Cardiac septum (tissue), 1 donor: ENCODE data around the gene KRT20. TPM values are rescaled to one million over a fixed set of nuclear protein-coding genes. Genes with fewer than 3 reads are reported as not detected.

ENCODE experiments used
- DNase-seq: peaks from one replicate; pipeline ENCODE4 v3.0.0-alpha.2; 2020; ENCODE audit warnings: low spot score
- intact Hi-C: fragments of 100-400 bp; cut with DNase I; formaldehyde crosslinking; loops from one replicate; pipeline ENCODE4 v1.14.0; 2022
- total RNA-seq: library from RNA; stranded (reverse); fragmentation: NEBNext Ultra II Directional; extraction: Animal tissue kit (Norgen Biotek cat#: 25700); gene quantifications from one replicate; pipeline ENCODE4 v1.2.1, GENCODE V29; 2021
- donor health status: DM: no; HTN: no; CAD: no.

KRT20 gene
- total RNA-seq, 1 donor from 2014 or later, result not detected

- intact Hi-C loops, result no loop called here
- no peak for DNase-seq
These were observed 17.0 kb upstream of the KRT20 start for GRCh38 chr17:40901981-40902474.

GRCh38 chr17:40900809-40901356, 15.8 kb upstream of the KRT20 start:
- DNase-seq, result no peak
- intact Hi-C loops, result no loop called here

- intact Hi-C loops, result no loop called here
- DNase-seq, result no peak
These were observed 11.9 kb upstream of the KRT20 start for GRCh38 chr17:40896916-40897455.

- intact Hi-C loops, result no loop called here
- DNase-seq, result no peak
These were observed 10.2 kb upstream of the KRT20 start for GRCh38 chr17:40895106-40895730.

- DNase-seq, result no peak
- intact Hi-C loops, result no loop called here
These were observed 3.2 kb upstream of the KRT20 start for GRCh38 chr17:40888196-40888720.

- intact Hi-C loops, result no loop called here
These were observed 1.0 kb upstream of the KRT20 start for GRCh38 chr17:40886090-40886489.

GRCh38 chr17:40883626-40884334, 1.3 kb downstream of the KRT20 start:
- intact Hi-C loops, result no loop called here
- no peak for DNase-seq

More at GRCh38 chr17:40886090-40886489, 1.0 kb upstream of the KRT20 start:
- no peak for DNase-seq

GRCh38 chr17:40883031-40883430, 2.0 kb downstream of the KRT20 start:
- intact Hi-C loops, result no loop called here
- no peak for DNase-seq

- no peak for DNase-seq
- intact Hi-C loops, result no loop called here
These were observed 6.0 kb downstream of the KRT20 start for GRCh38 chr17:40879026-40879425.

- intact Hi-C loops, result no loop called here
- DNase-seq, result no peak
These were observed 7.0 kb downstream of the KRT20 start for GRCh38 chr17:40878044-40878443.

GRCh38 chr17:40873801-40874200, 11.2 kb downstream of the KRT20 start:
- DNase-seq, result no peak
- intact Hi-C loops, result no loop called here

- DNase-seq, result no peak
- intact Hi-C loops, result no loop called here
These were observed 11.8 kb downstream of the KRT20 start for GRCh38 chr17:40873255-40873654.

- DNase-seq, result no peak
- intact Hi-C loops, result no loop called here
These were observed 12.6 kb downstream of the KRT20 start for GRCh38 chr17:40872416-40872815.

- intact Hi-C loops, result no loop called here
- no peak for DNase-seq
These were observed 13.7 kb downstream of the KRT20 start for GRCh38 chr17:40871316-40871715.

- intact Hi-C loops, result no loop called here
- DNase-seq, result no peak
These were observed 14.9 kb downstream of the KRT20 start for GRCh38 chr17:40870136-40870535.

- no peak for DNase-seq
- intact Hi-C loops, result no loop called here
These were observed 18.2 kb downstream of the KRT20 start, which contains the start of gene KRT12 for GRCh38 chr17:40866838-40867237. KRT12 (minus strand) TSS chr17:40867223; CDS start chr17:40867186, 37 bp downstream.

GRCh38 chr17:40864661-40865390, 20.2 kb downstream of the KRT20 start:
- intact Hi-C loops, result no loop called here
- no peak for DNase-seq

GRCh38 chr17:40862985-40863733, 21.9 kb downstream of the KRT20 start:
- intact Hi-C loops, result no loop called here
- no peak for DNase-seq

- intact Hi-C loops, result no loop called here
- no peak for DNase-seq
These were observed 25.5 kb downstream of the KRT20 start for GRCh38 chr17:40859536-40859935.
